HG02759 (cell line): Measurements from ENCODE around the gene AKAP6.
A peak's percentile ranks its signal among the peaks of the same experiment; 100 is the strongest.

Source experiments
- ATAC-seq: cut with Tn5 transposase; IDR thresholded peaks from one replicate; pipeline ENCODE4 v1.9.1; 2021; ENCODE audit warnings: mild to moderate bottlenecking, moderate library complexity; ENCODE audit not compliant: unreplicated experiment

AKAP6 gene

GRCh38 chr14:32650030-32650429 is 320.9 kb downstream of the AKAP6 start:
- no peak for ATAC-seq

GRCh38 chr14:32650665-32651064 is 321.6 kb downstream of the AKAP6 start:
- ATAC-seq, result no peak

GRCh38 chr14:32654106-32654505 is 325.0 kb downstream of the AKAP6 start:
- no peak for ATAC-seq

GRCh38 chr14:32656601-32657000 is 327.5 kb downstream of the AKAP6 start:
- ATAC-seq, result peak; percentile 21

GRCh38 chr14:32657081-32657480 is 328.0 kb downstream of the AKAP6 start:
- peak; percentile 69 for ATAC-seq

- no peak for ATAC-seq
Measured at GRCh38 chr14:32661216-32661615, 332.1 kb downstream of the AKAP6 start.

- no peak for ATAC-seq
Measured at GRCh38 chr14:32662211-32662610, 333.1 kb downstream of the AKAP6 start.

GRCh38 chr14:32666308-32666707 is 337.2 kb downstream of the AKAP6 start:
- no peak for ATAC-seq

- ATAC-seq, result no peak
Measured at GRCh38 chr14:32667287-32667686, 338.2 kb downstream of the AKAP6 start.

GRCh38 chr14:32667791-32668190 is 338.7 kb downstream of the AKAP6 start:
- no peak for ATAC-seq

GRCh38 chr14:32669391-32669790 is 340.3 kb downstream of the AKAP6 start:
- no peak for ATAC-seq

GRCh38 chr14:32675433-32675832 is 346.3 kb downstream of the AKAP6 start:
- ATAC-seq, result no peak

GRCh38 chr14:32677129-32677780 is 348.2 kb downstream of the AKAP6 start:
- no peak for ATAC-seq

- ATAC-seq, result no peak
Measured at GRCh38 chr14:32678088-32678487, 349.0 kb downstream of the AKAP6 start.

GRCh38 chr14:32679927-32680612 is 351.0 kb downstream of the AKAP6 start:
- no peak for ATAC-seq

- no peak for ATAC-seq
Measured at GRCh38 chr14:32681598-32681997, 352.5 kb downstream of the AKAP6 start.

- ATAC-seq, result no peak
Measured at GRCh38 chr14:32682214-32682613, 353.1 kb downstream of the AKAP6 start.

- ATAC-seq, result no peak
Measured at GRCh38 chr14:32683679-32684078, 354.6 kb downstream of the AKAP6 start.

- ATAC-seq, result no peak
Measured at GRCh38 chr14:32688941-32689340, 359.8 kb downstream of the AKAP6 start.

- ATAC-seq, result no peak
Measured at GRCh38 chr14:32692441-32692840, 363.3 kb downstream of the AKAP6 start.

- ATAC-seq, result no peak
Measured at GRCh38 chr14:32693114-32693513, 364.0 kb downstream of the AKAP6 start.

- no peak for ATAC-seq
Measured at GRCh38 chr14:32694795-32695449, 365.8 kb downstream of the AKAP6 start.
